HL-60 (cell line): ENCODE data around the gene TTLL13.

Experiments used
- GABPA ChIP-seq: IDR thresholded peaks from 2 replicates; pipeline ENCODE4 v1.6.1; 2012; ENCODE audit warnings: low read depth
- POLR2AphosphoS5 ChIP-seq: IDR thresholded peaks from 2 replicates; pipeline ENCODE4 v1.6.1; 2012; ENCODE audit warnings: low read depth
- SPI1 ChIP-seq: IDR thresholded peaks from 2 replicates; pipeline ENCODE4 v1.6.1; 2012; ENCODE audit warnings: low read depth, mild to moderate bottlenecking, borderline replicate concordance
- TF ChIP-seq, protein P1 (sequence below): IDR thresholded peaks from one replicate; pipeline ENCODE4 v1.5.1; 2011; ENCODE audit warnings: low read length, control low read depth, inconsistent platforms; ENCODE audit not compliant: insufficient read depth
- TF ChIP-seq, protein P2 (sequence below): IDR thresholded peaks from 2 replicates; pipeline ENCODE4 v1.6.1; 2012; ENCODE audit warnings: low read depth; ENCODE audit not compliant: insufficient replicate concordance

DNA sequence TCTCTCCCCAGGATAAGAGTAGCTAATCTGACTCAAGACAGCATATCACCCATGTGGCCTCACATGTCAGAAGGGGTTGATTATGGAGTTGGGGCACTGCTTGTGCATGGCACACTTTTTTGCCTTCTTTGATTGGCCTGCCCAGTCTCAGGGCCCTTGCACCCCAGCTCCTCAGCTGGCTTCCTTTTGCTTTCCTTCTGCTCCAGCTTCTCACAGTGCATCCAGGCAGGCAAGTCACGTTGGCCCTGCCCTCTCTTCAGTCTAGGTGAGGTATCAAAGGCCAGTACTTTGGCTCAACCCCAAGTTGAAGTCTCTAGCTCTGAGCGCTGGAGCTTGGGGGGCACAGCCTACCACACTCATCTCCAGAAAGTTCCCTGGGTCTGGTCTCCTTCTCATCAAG is 58.3 kb downstream of the TTLL13 start:
- TF ChIP-seq, protein P1, sequence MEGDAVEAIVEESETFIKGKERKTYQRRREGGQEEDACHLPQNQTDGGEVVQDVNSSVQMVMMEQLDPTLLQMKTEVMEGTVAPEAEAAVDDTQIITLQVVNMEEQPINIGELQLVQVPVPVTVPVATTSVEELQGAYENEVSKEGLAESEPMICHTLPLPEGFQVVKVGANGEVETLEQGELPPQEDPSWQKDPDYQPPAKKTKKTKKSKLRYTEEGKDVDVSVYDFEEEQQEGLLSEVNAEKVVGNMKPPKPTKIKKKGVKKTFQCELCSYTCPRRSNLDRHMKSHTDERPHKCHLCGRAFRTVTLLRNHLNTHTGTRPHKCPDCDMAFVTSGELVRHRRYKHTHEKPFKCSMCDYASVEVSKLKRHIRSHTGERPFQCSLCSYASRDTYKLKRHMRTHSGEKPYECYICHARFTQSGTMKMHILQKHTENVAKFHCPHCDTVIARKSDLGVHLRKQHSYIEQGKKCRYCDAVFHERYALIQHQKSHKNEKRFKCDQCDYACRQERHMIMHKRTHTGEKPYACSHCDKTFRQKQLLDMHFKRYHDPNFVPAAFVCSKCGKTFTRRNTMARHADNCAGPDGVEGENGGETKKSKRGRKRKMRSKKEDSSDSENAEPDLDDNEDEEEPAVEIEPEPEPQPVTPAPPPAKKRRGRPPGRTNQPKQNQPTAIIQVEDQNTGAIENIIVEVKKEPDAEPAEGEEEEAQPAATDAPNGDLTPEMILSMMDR: no peak
- TF ChIP-seq, protein P2, sequence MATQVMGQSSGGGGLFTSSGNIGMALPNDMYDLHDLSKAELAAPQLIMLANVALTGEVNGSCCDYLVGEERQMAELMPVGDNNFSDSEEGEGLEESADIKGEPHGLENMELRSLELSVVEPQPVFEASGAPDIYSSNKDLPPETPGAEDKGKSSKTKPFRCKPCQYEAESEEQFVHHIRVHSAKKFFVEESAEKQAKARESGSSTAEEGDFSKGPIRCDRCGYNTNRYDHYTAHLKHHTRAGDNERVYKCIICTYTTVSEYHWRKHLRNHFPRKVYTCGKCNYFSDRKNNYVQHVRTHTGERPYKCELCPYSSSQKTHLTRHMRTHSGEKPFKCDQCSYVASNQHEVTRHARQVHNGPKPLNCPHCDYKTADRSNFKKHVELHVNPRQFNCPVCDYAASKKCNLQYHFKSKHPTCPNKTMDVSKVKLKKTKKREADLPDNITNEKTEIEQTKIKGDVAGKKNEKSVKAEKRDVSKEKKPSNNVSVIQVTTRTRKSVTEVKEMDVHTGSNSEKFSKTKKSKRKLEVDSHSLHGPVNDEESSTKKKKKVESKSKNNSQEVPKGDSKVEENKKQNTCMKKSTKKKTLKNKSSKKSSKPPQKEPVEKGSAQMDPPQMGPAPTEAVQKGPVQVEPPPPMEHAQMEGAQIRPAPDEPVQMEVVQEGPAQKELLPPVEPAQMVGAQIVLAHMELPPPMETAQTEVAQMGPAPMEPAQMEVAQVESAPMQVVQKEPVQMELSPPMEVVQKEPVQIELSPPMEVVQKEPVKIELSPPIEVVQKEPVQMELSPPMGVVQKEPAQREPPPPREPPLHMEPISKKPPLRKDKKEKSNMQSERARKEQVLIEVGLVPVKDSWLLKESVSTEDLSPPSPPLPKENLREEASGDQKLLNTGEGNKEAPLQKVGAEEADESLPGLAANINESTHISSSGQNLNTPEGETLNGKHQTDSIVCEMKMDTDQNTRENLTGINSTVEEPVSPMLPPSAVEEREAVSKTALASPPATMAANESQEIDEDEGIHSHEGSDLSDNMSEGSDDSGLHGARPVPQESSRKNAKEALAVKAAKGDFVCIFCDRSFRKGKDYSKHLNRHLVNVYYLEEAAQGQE: no peak
- no peak for TF ChIP-seq GABPA
- TF ChIP-seq SPI1: no peak
- no peak for TF ChIP-seq POLR2AphosphoS5
